OCI-LY7 (cell line): ENCODE data around the gene BLM. TPM values are rescaled to one million over a fixed set of nuclear protein-coding genes. Genes with fewer than 3 reads are reported as not detected.
"Not testable (repeated sequence)": the region's sequence is repeated elsewhere in the genome, so short reads cannot be mapped to it uniquely, and the experiment has no call there.

Experiments used
- BruUV-seq: library from RNA; stranded (reverse); fragments of 400-500 nt; replicated peaks from 2 replicates; lab custom pipeline; 2021; lab: Mats Ljungman, UMichigan
- CTCF ChIA-PET: fragments of 300-600 bp; sonication (Branson Sonifier 250); formaldehyde crosslinking; loops from one replicate; lab custom pipeline; 2022; ENCODE audit warnings: antibody characterized with exemption; ENCODE audit not compliant: unreplicated experiment; lab: Charles Lee
- POLR2A ChIA-PET: fragments of 300-600 bp; sonication (Branson Sonifier 250); formaldehyde crosslinking; loops from one replicate; lab custom pipeline; 2022; ENCODE audit warnings: antibody characterized with exemption; lab: Charles Lee
- DNase-seq: peaks from one replicate; pipeline ENCODE4 v3.0.0-alpha.2; 2015; ENCODE audit warnings: low spot score
- H2AFZ ChIP-seq: fragments of 200-600 bp; sonication (generic), shearing (Covaris generic); 2 replicates; pipeline ENCODE4 v1.6.1; 2014; ENCODE audit warnings: mild to moderate bottlenecking, antibody characterized with exemption, low read length, moderate library complexity
- H3K27ac ChIP-seq: fragments of 200-600 bp; sonication (generic); 2 replicates; pipeline ENCODE4 v1.5.1; 2014; ENCODE audit warnings: mixed run types, low read depth, mild to moderate bottlenecking, moderate library complexity, low read length, inconsistent platforms; ENCODE audit not compliant: poor library complexity, severe bottlenecking
- H3K36me3 ChIP-seq: fragments of 200-600 bp; sonication (generic); 2 replicates; pipeline ENCODE4 v1.6.1; 2014; ENCODE audit warnings: mild to moderate bottlenecking, antibody characterized with exemption, low read length, moderate library complexity, mixed read lengths; ENCODE audit not compliant: insufficient read depth
- H3K4me1 ChIP-seq: fragments of 200-600 bp; sonication (generic); 2 replicates; pipeline ENCODE4 v1.5.1; 2014; ENCODE audit warnings: mild to moderate bottlenecking, low read length; ENCODE audit not compliant: insufficient read depth, poor library complexity, severe bottlenecking
- H3K4me2 ChIP-seq: fragments of 200-600 bp; sonication (generic); 2 replicates; pipeline ENCODE4 v1.6.1; 2014; ENCODE audit warnings: mild to moderate bottlenecking, low read length
- H3K4me3 ChIP-seq: fragments of 200-600 bp; sonication (generic); 2 replicates; pipeline ENCODE4 v1.5.1; 2014; ENCODE audit warnings: mild to moderate bottlenecking, low read depth, low read length; ENCODE audit not compliant: poor library complexity, severe bottlenecking
- H3K79me2 ChIP-seq: fragments of 200-600 bp; sonication (generic); 2 replicates; pipeline ENCODE4 v1.6.1; 2016; ENCODE audit warnings: low read depth, mild to moderate bottlenecking, low read length, moderate library complexity, mixed read lengths; ENCODE audit not compliant: insufficient read depth
- H3K9me2 ChIP-seq: fragments of 200-600 bp; sonication (generic); 2 replicates; pipeline ENCODE4 v1.6.1; 2016; ENCODE audit warnings: mild to moderate bottlenecking, low read length, mixed read lengths; ENCODE audit not compliant: insufficient read depth
- H3K9me3 ChIP-seq: fragments of 200-600 bp; sonication (generic); 2 replicates; pipeline ENCODE4 v1.6.1; 2014; ENCODE audit warnings: mild to moderate bottlenecking, mixed run types, low read length, mixed read lengths
- H4K20me1 ChIP-seq: fragments of 200-600 bp; sonication (generic); 2 replicates; pipeline ENCODE4 v1.6.1; 2014; ENCODE audit warnings: mild to moderate bottlenecking, antibody characterized with exemption, low read length, moderate library complexity, mixed read lengths; ENCODE audit not compliant: insufficient read depth
- EZH2phosphoT487 ChIP-seq: fragments of 200-600 bp; sonication (generic); IDR thresholded peaks from 2 replicates; pipeline ENCODE4 v1.6.1; 2018; ENCODE audit warnings: low read depth, borderline replicate concordance, mild to moderate bottlenecking, mixed run types, antibody characterized with exemption, low read length, moderate library complexity, mixed read lengths
- intact Hi-C: fragments of 100-400 bp; cut with micrococcal nuclease; formaldehyde crosslinking; loops from one replicate; pipeline ENCODE4 v1.10.0; 2022; ENCODE audit not compliant: unreplicated experiment
- total RNA-seq, 2 experiments: library from RNA; depleted of rRNA in 1 of 2; stranded (reverse); fragments of >200 nt in 1 of 2; shearing (Covaris generic) in 1 of 2; gene quantifications; 2 replicates each; pipeline ENCODE4 v1.2.3, GENCODE V29; 2014 to 2022
- TF ChIP-seq, protein P1 (sequence below): fragments of 200-600 bp; sonication (generic); conservative IDR thresholded peaks from 2 replicates; pipeline ENCODE4 v1.5.1; 2014; ENCODE audit warnings: mild to moderate bottlenecking, antibody characterized with exemption, low read length, moderate library complexity, mixed read lengths

BLM gene
- total RNA-seq, 2 experiments from 2014 or later = 47.1 to 51.8 TPM

DNA sequence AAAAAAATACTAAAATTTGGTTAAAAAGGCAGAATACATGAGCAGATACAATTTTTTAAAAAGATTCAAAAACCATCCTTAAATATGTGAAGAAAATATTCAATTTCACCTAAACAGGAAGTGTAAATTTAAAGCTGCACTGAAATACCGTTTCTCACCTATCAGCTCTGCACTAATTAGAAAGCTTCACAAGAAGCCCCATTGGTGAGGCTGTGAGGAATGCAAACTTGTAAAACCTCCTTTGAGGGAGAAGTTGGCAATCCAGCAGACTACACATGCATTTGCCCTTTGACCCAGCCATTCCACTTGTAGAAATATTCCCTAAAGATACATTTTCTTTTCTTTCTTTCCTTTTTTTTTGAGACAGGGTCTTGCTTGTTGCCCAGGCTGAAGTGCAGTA is 18.8 kb downstream of the BLM start:
- intact Hi-C loops = no loop called here
- Histone ChIP-seq H3K27ac (no peak overlapping the region), H3K4me2 (no peak overlapping the region), H4K20me1 (no peaks in the 10 kb centered on the region), H3K4me1 (peaks cover 4% of the 10 kb centered on the region), H2AFZ (no peak overlapping the region), H3K36me3 (peaks cover 96% of the 10 kb centered on the region), H3K79me2 (peaks cover 96% of the 10 kb centered on the region), H3K9me2 (no peaks in the 10 kb centered on the region), H3K4me3 (no peak overlapping the region), H3K9me3 (peaks cover 26% of the 10 kb centered on the region)
- BruUV-seq = no TSS peak
- CTCF ChIA-PET = no interaction called here
- no peak for DNase-seq
- POLR2A ChIA-PET = interaction anchor here (1.1 kb wide), 1 partner anchor 16 kb away, joined by 3 read pairs; no protein-coding TSS in a partner anchor
- no peak for TF ChIP-seq EZH2phosphoT487
- TF ChIP-seq, protein P1, sequence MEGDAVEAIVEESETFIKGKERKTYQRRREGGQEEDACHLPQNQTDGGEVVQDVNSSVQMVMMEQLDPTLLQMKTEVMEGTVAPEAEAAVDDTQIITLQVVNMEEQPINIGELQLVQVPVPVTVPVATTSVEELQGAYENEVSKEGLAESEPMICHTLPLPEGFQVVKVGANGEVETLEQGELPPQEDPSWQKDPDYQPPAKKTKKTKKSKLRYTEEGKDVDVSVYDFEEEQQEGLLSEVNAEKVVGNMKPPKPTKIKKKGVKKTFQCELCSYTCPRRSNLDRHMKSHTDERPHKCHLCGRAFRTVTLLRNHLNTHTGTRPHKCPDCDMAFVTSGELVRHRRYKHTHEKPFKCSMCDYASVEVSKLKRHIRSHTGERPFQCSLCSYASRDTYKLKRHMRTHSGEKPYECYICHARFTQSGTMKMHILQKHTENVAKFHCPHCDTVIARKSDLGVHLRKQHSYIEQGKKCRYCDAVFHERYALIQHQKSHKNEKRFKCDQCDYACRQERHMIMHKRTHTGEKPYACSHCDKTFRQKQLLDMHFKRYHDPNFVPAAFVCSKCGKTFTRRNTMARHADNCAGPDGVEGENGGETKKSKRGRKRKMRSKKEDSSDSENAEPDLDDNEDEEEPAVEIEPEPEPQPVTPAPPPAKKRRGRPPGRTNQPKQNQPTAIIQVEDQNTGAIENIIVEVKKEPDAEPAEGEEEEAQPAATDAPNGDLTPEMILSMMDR = no peak

- Histone ChIP-seq H3K36me3 (peaks cover 75% of the 10 kb centered on the region), H3K79me2 (peaks cover 97% of the 10 kb centered on the region)
- H4K20me1 ChIP-seq, H3K4me3 ChIP-seq, H3K27ac ChIP-seq, H3K4me2 ChIP-seq, BruUV-seq, H2AFZ ChIP-seq, H3K9me2 ChIP-seq, H3K9me3 ChIP-seq, intact Hi-C loops, H3K4me1 ChIP-seq, DNase-seq: not testable (repeated sequence)
- ChIA-PET CTCF (interaction anchor here (1.0 kb wide), 1 partner anchor 23 kb away, joined by 3 read pairs; the partner anchor contains the start of gene BLM), POLR2A (interaction anchor here (0.7 to 1.6 kb wide), 3 partner anchors 9 to 50 kb away, joined by 3 to 5 read pairs (median 4); partner anchors contain the start of gene BLM)
These were observed 23.4 kb downstream of the BLM start for GRCh38 chr15:90740545-90740944.

- no peak for DNase-seq
- Histone ChIP-seq H3K27ac (no peak overlapping the region), H4K20me1 (no peaks in the 10 kb centered on the region), H3K9me2 (no peaks in the 10 kb centered on the region), H3K4me1 (peaks cover 5% of the 10 kb centered on the region), H3K4me3 (no peak overlapping the region), H3K4me2 (no peak overlapping the region), H3K36me3 (peaks cover 62% of the 10 kb centered on the region), H3K9me3 (peaks cover 8% of the 10 kb centered on the region; the same call in 1 of the 2 replicates), H3K79me2 (peaks cover 95% of the 10 kb centered on the region), H2AFZ (no peak overlapping the region)
- CTCF ChIA-PET = no interaction called here
- no TSS peak for BruUV-seq
- intact Hi-C loops = no loop called here
- TF ChIP-seq EZH2phosphoT487 = no peak
- TF ChIP-seq, protein P1 = no peak
- POLR2A ChIA-PET = interaction anchor here (0.8 kb wide), 1 partner anchor 22 kb away, joined by 3 read pairs; no protein-coding TSS in a partner anchor
These were observed 24.9 kb downstream of the BLM start for GRCh38 chr15:90742087-90742486.
